Measurements from ENCODE around the gene FADD. TPM values are rescaled to one million over a fixed set of nuclear protein-coding genes. Genes with fewer than 3 reads are reported as not detected.

Gene FADD
- total RNA-seq, 1 donor from 2014 or later, result 19.3 TPM

- H3K27ac Mint-ChIP-seq (ENCODE audit: unreplicated experiment), result no peak overlapping the region
- H3K4me1 Mint-ChIP-seq (ENCODE audit: unreplicated experiment), result peaks cover 41% of the 10 kb centered on the region
- no peaks in the 10 kb centered on the region for H3K9me3 Mint-ChIP-seq (ENCODE audit: unreplicated experiment)
- H3K27me3 Mint-ChIP-seq (ENCODE audit: unreplicated experiment), result no peaks in the 10 kb centered on the region
- H3K4me3 Mint-ChIP-seq (ENCODE audit: unreplicated experiment), result no peak overlapping the region
- no peak for TF ChIP-seq CTCF (IDR thresholded peaks at IDR 0.05)
- DNase-seq (ENCODE audit: extremely low spot score, unreplicated experiment), result no peak
- peaks cover 26% of the 10 kb centered on the region for H3K36me3 Mint-ChIP-seq (ENCODE audit: unreplicated experiment)
Observed at GRCh38 chr11:70205766-70206165, 2.7 kb downstream of the FADD start.

GRCh38 chr11:70206226-70206981 lies 3.3 kb downstream of the FADD start:
- TF ChIP-seq CTCF (IDR thresholded peaks at IDR 0.05), result no peak
- Mint-ChIP-seq H3K27me3 (ENCODE audit: unreplicated experiment) (no peaks in the 10 kb centered on the region), H3K9me3 (ENCODE audit: unreplicated experiment) (no peaks in the 10 kb centered on the region), H3K27ac (ENCODE audit: unreplicated experiment) (no peak overlapping the region), H3K4me3 (ENCODE audit: unreplicated experiment) (no peak overlapping the region), H3K36me3 (ENCODE audit: unreplicated experiment) (peaks cover 26% of the 10 kb centered on the region), H3K4me1 (ENCODE audit: unreplicated experiment) (peaks cover 41% of the 10 kb centered on the region)
- no peak for DNase-seq (ENCODE audit: extremely low spot score, unreplicated experiment)

- Mint-ChIP-seq H3K36me3 (ENCODE audit: unreplicated experiment) (peaks cover 26% of the 10 kb centered on the region), H3K9me3 (ENCODE audit: unreplicated experiment) (no peaks in the 10 kb centered on the region), H3K27ac (ENCODE audit: unreplicated experiment) (no peak overlapping the region), H3K27me3 (ENCODE audit: unreplicated experiment) (no peaks in the 10 kb centered on the region), H3K4me3 (ENCODE audit: unreplicated experiment) (no peak overlapping the region), H3K4me1 (ENCODE audit: unreplicated experiment) (peaks cover 41% of the 10 kb centered on the region)
- no peak for TF ChIP-seq CTCF (IDR thresholded peaks at IDR 0.05)
- no peak for DNase-seq (ENCODE audit: extremely low spot score, unreplicated experiment)
Observed at GRCh38 chr11:70206982-70207376, 3.9 kb downstream of the FADD start.

- Mint-ChIP-seq H3K27ac (ENCODE audit: unreplicated experiment) (no peak overlapping the region), H3K9me3 (ENCODE audit: unreplicated experiment) (no peaks in the 10 kb centered on the region), H3K36me3 (ENCODE audit: unreplicated experiment) (peaks cover 26% of the 10 kb centered on the region), H3K4me3 (ENCODE audit: unreplicated experiment) (no peak overlapping the region), H3K27me3 (ENCODE audit: unreplicated experiment) (no peaks in the 10 kb centered on the region), H3K4me1 (ENCODE audit: unreplicated experiment) (peaks cover 41% of the 10 kb centered on the region)
- DNase-seq (ENCODE audit: extremely low spot score, unreplicated experiment), result no peak
- no peak for TF ChIP-seq CTCF (IDR thresholded peaks at IDR 0.05)
Observed at GRCh38 chr11:70207531-70208131, 4.5 kb downstream of the FADD start.

GRCh38 chr11:70209391-70209912 lies 6.4 kb downstream of the FADD start:
- peaks cover 35% of the 10 kb centered on the region for H3K4me1 Mint-ChIP-seq (ENCODE audit: unreplicated experiment)
- no peaks in the 10 kb centered on the region for H3K9me3 Mint-ChIP-seq (ENCODE audit: unreplicated experiment)
- peaks cover 26% of the 10 kb centered on the region for H3K36me3 Mint-ChIP-seq (ENCODE audit: unreplicated experiment)
- TF ChIP-seq CTCF (IDR thresholded peaks at IDR 0.05), result no peak
- no peaks in the 10 kb centered on the region for H3K27me3 Mint-ChIP-seq (ENCODE audit: unreplicated experiment)
- H3K4me3 Mint-ChIP-seq (ENCODE audit: unreplicated experiment), result no peak overlapping the region
- H3K27ac Mint-ChIP-seq (ENCODE audit: unreplicated experiment), result no peak overlapping the region
- DNase-seq (ENCODE audit: extremely low spot score, unreplicated experiment), result no peak
